ENCODE results near the gene CXCL17. TPM values are rescaled to one million over a fixed set of nuclear protein-coding genes. Genes with fewer than 3 reads are reported as not detected.

The CXCL17 gene
- total and polyA plus RNA-seq, 2 donors (not counting 1 experiment from before 2014, with no cell fraction given) = not detected

DNA sequence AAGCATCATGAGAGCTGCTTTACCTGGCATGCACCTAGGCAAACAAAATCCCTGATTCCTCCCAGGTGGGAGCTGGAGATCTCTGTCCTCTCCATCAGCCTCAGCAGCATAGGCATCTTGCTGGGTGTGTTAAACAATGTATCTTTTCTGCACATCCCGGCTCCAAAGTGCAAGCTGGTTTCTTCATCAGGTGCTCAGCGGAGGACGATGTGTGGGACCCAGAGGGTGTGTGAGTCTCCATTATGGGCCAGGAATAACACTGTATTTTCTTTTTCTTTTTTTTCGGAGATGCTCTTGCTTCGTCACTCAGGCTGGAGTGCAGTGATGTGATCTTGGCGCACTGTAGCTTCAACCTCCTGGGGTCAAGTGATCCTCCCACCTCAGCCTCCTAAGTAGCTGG, 62.6 kb downstream of the CXCL17 start:
- POLR2A ChIA-PET = interaction anchor here (0.6 to 1.6 kb wide), 3 partner anchors 12 to 16 kb away, joined by 4 to 8 read pairs (median 4); no protein-coding TSS in a partner anchor
- intact Hi-C loops (cut with micrococcal nuclease) = no loop called here

More for the DNA sequence above, 62.6 kb downstream of the CXCL17 start:
- DNase-seq (no peak), ATAC-seq (ENCODE audit: low read depth) (no peak)
- 97% methylated on average over 5 of the region's 6 CpGs for WGBS (ENCODE audit: insufficient coverage)
- no peak overlapping the region for H3K9ac ChIP-seq (ENCODE audit: low read length)
- H3K4me3 ChIP-seq (ENCODE audit: control extremely low read depth in 1 of 5, extremely low read depth in 1 of 5, insufficient read depth in 1 of 5, low read depth in 2 of 5, low read length in 4 of 5) = no peak overlapping the region
- peaks cover 0 to 6% (median 0%) of the 10 kb centered on the region in 4 experiments for H3K27me3 ChIP-seq (replicated peaks in 1 of 4; ENCODE audit: control extremely low read depth in 1 of 4, control insufficient read depth in 3 of 4, insufficient read depth in 4 of 4, low read length in 3 of 4)
- TF ChIP-seq, protein P1, sequence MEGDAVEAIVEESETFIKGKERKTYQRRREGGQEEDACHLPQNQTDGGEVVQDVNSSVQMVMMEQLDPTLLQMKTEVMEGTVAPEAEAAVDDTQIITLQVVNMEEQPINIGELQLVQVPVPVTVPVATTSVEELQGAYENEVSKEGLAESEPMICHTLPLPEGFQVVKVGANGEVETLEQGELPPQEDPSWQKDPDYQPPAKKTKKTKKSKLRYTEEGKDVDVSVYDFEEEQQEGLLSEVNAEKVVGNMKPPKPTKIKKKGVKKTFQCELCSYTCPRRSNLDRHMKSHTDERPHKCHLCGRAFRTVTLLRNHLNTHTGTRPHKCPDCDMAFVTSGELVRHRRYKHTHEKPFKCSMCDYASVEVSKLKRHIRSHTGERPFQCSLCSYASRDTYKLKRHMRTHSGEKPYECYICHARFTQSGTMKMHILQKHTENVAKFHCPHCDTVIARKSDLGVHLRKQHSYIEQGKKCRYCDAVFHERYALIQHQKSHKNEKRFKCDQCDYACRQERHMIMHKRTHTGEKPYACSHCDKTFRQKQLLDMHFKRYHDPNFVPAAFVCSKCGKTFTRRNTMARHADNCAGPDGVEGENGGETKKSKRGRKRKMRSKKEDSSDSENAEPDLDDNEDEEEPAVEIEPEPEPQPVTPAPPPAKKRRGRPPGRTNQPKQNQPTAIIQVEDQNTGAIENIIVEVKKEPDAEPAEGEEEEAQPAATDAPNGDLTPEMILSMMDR (IDR thresholded peaks at IDR 0.05) = no peak
- TF ChIP-seq EZH2 (IDR thresholded peaks at IDR 0.05; ENCODE audit: borderline replicate concordance, insufficient read depth, low read depth, low read length, poor library complexity, severe bottlenecking) = no peak
- H3K27ac ChIP-seq (ENCODE audit: low read length in 2 of 2) = no peak overlapping the region
- no peak overlapping the region for H2AFZ ChIP-seq (ENCODE audit: insufficient read depth, low read depth, low read length, poor library complexity, severe bottlenecking)
- H3K36me3 ChIP-seq (replicated peaks in 1 of 2; ENCODE audit: control extremely low read depth in 1 of 2, control insufficient read depth in 1 of 2, extremely low read depth in 1 of 2, insufficient read depth in 2 of 2, low read length in 1 of 2) = peaks cover 0 to 1% of the 10 kb centered on the region in 2 experiments
- no peaks in the 10 kb centered on the region for H3K4me1 ChIP-seq (ENCODE audit: control insufficient read depth in 2 of 2, insufficient read depth in 2 of 2, low read length in 2 of 2)
- peaks cover 12% of the 10 kb centered on the region for H3K27me3 Mint-ChIP-seq
- H3K4me1 Mint-ChIP-seq = no peaks in the 10 kb centered on the region
- CTCF ChIA-PET = interaction anchor here (1.0 to 5.7 kb wide), 3 partner anchors 15 to 53 kb away, joined by 4 to 21 read pairs (median 5); no protein-coding TSS in a partner anchor
- no peaks in the 10 kb centered on the region for H3K79me2 ChIP-seq (ENCODE audit: control insufficient read depth, insufficient read depth, low read length)
- H3K9me3 Mint-ChIP-seq (ENCODE audit: insufficient read depth) = no peaks in the 10 kb centered on the region
- H3K27ac Mint-ChIP-seq = no peak overlapping the region
- no peaks in the 10 kb centered on the region for H4K20me1 ChIP-seq (ENCODE audit: control insufficient read depth, insufficient read depth, low read length, poor library complexity, severe bottlenecking)
- H3K4me3 Mint-ChIP-seq = no peak overlapping the region
- H3K9me3 ChIP-seq (ENCODE audit: control extremely low read depth in 1 of 3, control insufficient read depth in 2 of 3, insufficient read depth in 1 of 3, low read length in 2 of 3) = no peaks in the 10 kb centered on the region
- no peak overlapping the region for H3K4me2 ChIP-seq (replicated peaks; ENCODE audit: low read depth, low read length, poor library complexity, severe bottlenecking)

Small RNAs within 50 kb of the gene (small RNA-seq; reads per million reads assigned to genes)
- gene RNU4-60P (ENCODE audit: insufficient read length, low read depth, low replicate concordance) = not detected

Other genes starting within 250 kb of the CXCL17 start
- 52.8 and 59.5 TPM in 2 replicates for gene DEDD2, start 225.3 kb downstream of the CXCL17 start, total RNA-seq
- 74.2 and 90.6 TPM in 2 replicates for gene DEDD2, start 225.3 kb downstream of the CXCL17 start, polyA plus RNA-seq
- gene ZNF526, start 222.6 kb downstream of the CXCL17 start, total RNA-seq = 19.0 and 21.3 TPM in 2 replicates
- 2.9 and 4.9 TPM in 2 replicates for gene ZNF526, start 222.6 kb downstream of the CXCL17 start, polyA plus RNA-seq
- gene GSK3A, start 200.3 kb downstream of the CXCL17 start, total RNA-seq = 36.8 and 42.0 TPM in 2 replicates
- 26.2 and 38.5 TPM in 2 replicates for gene GSK3A, start 200.3 kb downstream of the CXCL17 start, polyA plus RNA-seq
- 48.6 and 62.1 TPM in 2 replicates for gene ERF, start 187.8 kb downstream of the CXCL17 start, total RNA-seq
- gene ERF, start 187.8 kb downstream of the CXCL17 start, polyA plus RNA-seq = 51.5 and 96.4 TPM in 2 replicates
- 119 and 123 TPM in 2 replicates for gene CIC, start 173.7 kb downstream of the CXCL17 start, total RNA-seq
- 75.7 and 77.8 TPM in 2 replicates for gene CIC, start 173.7 kb downstream of the CXCL17 start, polyA plus RNA-seq
- gene PRR19, start 140.8 kb downstream of the CXCL17 start, total RNA-seq = 0.41 and 0.54 TPM in 2 replicates
- 0.26 and 0.39 TPM in 2 replicates for gene PRR19, start 140.8 kb downstream of the CXCL17 start, polyA plus RNA-seq
- 13.6 and 15.9 TPM in 2 replicates for gene PAFAH1B3, start 140.3 kb downstream of the CXCL17 start, total RNA-seq
- gene PAFAH1B3, start 140.3 kb downstream of the CXCL17 start, polyA plus RNA-seq = 20.8 and 29.2 TPM in 2 replicates
- not detected in 2 replicates for gene TMEM145, start 129.6 kb downstream of the CXCL17 start, total RNA-seq
- gene TMEM145, start 129.6 kb downstream of the CXCL17 start, polyA plus RNA-seq = not detected in 2 replicates
- gene MEGF8, start 117.3 kb downstream of the CXCL17 start, total RNA-seq = 26.5 and 26.6 TPM in 2 replicates
- gene MEGF8, start 117.3 kb downstream of the CXCL17 start, polyA plus RNA-seq = 8.2 and 8.8 TPM in 2 replicates
- gene CNFN, start 52.6 kb downstream of the CXCL17 start, total RNA-seq = 4.0 and 4.1 TPM in 2 replicates
- 10.1 and 23.2 TPM in 2 replicates for gene CNFN, start 52.6 kb downstream of the CXCL17 start, polyA plus RNA-seq
- 46.2 and 46.9 TPM in 2 replicates for gene LIPE, start 15.6 kb downstream of the CXCL17 start, total RNA-seq
- 46.8 and 49.4 TPM in 2 replicates for gene LIPE, start 15.6 kb downstream of the CXCL17 start, polyA plus RNA-seq
- gene CEACAM1, start 85.5 kb upstream of the CXCL17 start, total RNA-seq = 12.8 and 14.6 TPM in 2 replicates
- 5.8 and 8.8 TPM in 2 replicates for gene CEACAM1, start 85.5 kb upstream of the CXCL17 start, polyA plus RNA-seq
- gene CEACAM8, start 152.0 kb upstream of the CXCL17 start, total RNA-seq = not detected in 2 replicates
- not detected in 2 replicates for gene CEACAM8, start 152.0 kb upstream of the CXCL17 start, polyA plus RNA-seq